Ishikawa (cell line): Measurements from ENCODE around the gene RFT1.

ENCODE experiments used
- EP300 ChIP-seq: IDR thresholded peaks from 2 replicates; pipeline ENCODE4 v1.6.1; 2012; ENCODE audit warnings: borderline replicate concordance
- RAD21 ChIP-seq: IDR thresholded peaks from 2 replicates; pipeline ENCODE4 v1.6.1; 2012; ENCODE audit warnings: low read depth
- TCF12 ChIP-seq: IDR thresholded peaks from 2 replicates; pipeline ENCODE4 v1.6.1; 2012; ENCODE audit warnings: low read depth
- TF ChIP-seq, protein P1 (sequence below): IDR thresholded peaks from 2 replicates; pipeline ENCODE4 v1.6.1; 2012

DNA sequence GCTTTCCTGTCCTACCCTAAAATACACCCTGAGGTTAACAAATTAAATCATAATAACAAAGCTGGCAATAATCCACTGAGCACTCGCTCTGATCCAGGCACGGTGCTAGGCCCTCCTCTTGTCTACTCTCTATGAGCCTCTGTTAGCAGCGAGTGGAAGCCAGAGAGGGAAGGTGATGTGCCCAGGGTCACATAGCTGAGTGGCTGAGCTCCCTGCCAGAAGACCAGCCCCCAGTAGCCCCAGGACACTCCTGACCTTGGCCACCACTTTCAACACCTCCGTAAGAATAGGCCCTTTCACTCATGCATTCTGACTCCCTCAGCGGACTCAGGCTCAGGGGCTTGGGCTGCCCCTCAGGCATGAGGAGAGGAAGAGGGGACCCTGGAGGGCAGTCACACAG is 21.2 kb upstream of the RFT1 start:
- TF ChIP-seq, protein P1, sequence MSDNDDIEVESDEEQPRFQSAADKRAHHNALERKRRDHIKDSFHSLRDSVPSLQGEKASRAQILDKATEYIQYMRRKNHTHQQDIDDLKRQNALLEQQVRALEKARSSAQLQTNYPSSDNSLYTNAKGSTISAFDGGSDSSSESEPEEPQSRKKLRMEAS, result no peak
- TF ChIP-seq EP300 (no peak), RAD21 (no peak), TCF12 (no peak)
